ENCODE data around the gene MBD2. TPM values are rescaled to one million over a fixed set of nuclear protein-coding genes. Genes with fewer than 3 reads are reported as not detected.
"Not testable (repeated sequence)": the region's sequence is repeated elsewhere in the genome, so short reads cannot be mapped to it uniquely, and the experiment has no call there.

Gene MBD2
- 100 to 1,000 TPM; 114 to 131 (median 118) TPM for polyA plus RNA-seq (ENCODE audit: insufficient read length in 4 of 4)

GRCh38 chr18:54224379-54225014, at the start of gene MBD2:
Gene MBD2, minus strand, starts transcription at chr18:54224669. Its CDS starts 110 bp downstream, at chr18:54224559.
- DNase-seq (ENCODE audit: low read depth in 4 of 4, low spot score in 2 of 4) = peak; percentile 88 to 94 (median 92)

- peak in 2 of 4 donors; percentile 48 to 65 for DNase-seq (ENCODE audit: low read depth in 4 of 4, low spot score in 2 of 4)
These were observed 45.7 kb upstream of the MBD2 start for GRCh38 chr18:54269893-54270844.

DNA sequence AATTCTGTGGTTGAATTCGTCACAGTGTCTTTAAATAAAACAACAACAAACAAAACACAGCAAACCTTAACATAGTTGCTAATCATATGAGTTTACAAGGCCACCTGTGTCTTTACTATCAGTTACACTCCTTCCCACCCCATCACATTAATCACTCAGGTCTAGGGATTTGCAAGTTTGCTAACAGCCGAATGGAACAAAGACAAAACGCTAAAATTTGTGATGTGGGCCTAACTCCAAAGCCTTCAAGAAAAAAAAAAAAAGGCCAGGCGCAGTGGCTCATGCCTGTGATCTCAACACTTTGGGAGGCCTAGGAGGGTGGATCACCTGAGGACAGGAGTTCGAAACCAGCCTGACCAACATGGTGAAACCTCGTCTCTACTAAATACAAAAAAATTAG, 44.3 kb upstream of the MBD2 start:
- no peak for DNase-seq (ENCODE audit: low read depth in 4 of 4, low spot score in 2 of 4)

DNA sequence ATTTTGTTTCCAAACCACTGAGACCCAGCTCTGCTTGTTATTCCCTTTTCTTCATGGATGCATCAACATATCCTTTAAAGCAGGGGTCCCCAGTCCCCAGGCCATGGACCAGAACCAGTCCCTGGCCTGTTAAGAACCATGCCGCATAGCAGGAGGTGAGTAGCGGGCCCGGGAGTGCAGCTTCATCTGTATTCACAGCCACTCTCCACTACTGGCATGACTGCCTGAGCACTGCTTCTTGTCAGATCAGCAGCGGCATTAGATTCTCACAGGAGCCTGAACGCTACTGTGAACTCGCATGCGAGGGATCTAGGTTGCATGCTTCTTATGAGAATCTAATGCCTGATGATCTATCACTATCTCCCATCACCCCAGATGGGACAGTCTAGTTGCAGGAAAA, 43.2 kb upstream of the MBD2 start:
- DNase-seq (ENCODE audit: low read depth in 4 of 4, low spot score in 2 of 4) = no peak

DNA sequence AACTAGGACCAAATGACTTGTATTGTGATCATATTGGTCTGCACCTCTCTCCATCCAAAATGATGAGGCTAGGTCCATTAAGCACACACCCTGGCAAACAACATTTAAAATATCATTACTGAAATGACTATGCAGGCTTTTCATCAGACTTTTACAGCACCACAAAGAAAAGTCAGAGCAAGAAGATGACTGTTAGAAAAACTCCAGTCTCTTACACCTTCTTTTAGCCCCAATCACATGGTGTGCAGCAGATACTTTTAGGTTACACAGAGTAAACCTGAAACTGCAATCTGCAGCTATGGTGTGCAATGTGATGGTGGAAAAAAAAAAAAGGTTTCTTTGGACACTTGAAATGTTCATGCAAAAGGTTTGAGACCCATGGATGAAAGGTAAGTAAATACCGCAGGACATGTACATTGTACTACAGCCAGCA, 39.5 kb upstream of the MBD2 start:
- DNase-seq (ENCODE audit: low read depth in 4 of 4, low spot score in 2 of 4) = no peak

DNA sequence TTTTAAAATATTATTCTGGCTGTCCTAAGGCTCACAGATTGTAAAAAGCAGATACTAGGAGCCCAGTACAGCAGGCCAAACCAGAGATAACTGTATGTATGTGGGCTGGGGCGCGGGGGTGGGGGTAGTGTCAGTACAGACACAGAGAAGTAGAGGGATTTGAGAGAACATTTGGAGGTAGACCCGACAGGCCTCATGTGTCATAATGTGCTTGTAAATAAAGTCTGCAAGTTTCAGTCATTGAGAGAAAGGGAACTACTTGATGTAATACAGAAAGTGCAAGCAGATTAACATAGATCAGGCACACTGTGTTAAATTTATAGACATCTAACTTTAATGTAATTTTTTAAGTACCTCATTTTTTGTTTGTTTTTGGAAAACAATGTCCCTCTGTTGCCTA, 37.4 kb upstream of the MBD2 start:
- no peak for DNase-seq (ENCODE audit: low read depth in 4 of 4, low spot score in 2 of 4)

GRCh38 chr18:54260396-54261072, 36.1 kb upstream of the MBD2 start:
- no peak for DNase-seq (ENCODE audit: low read depth in 4 of 4, low spot score in 2 of 4)

DNA sequence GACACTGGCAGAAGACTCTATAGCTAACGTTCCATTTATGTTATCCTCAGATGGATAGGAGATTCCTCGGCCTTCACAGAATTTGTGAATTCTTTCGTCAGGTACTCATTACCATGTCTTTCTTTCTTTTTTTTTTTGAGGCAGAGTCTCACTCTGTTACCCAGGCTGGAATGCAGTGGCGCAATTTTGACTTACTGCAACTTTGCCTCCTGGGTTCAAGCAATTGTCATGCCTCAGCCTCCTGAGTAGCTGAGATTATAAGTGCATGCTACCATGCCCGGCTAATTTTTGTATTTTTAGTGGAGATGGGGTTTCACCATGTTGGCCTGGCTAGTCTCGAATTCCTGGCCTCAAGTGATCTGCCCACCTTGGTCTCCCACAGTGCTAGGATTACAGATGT, 33.3 kb upstream of the MBD2 start:
- not testable (repeated sequence) for DNase-seq (ENCODE audit: low read depth in 4 of 4, low spot score in 2 of 4)

DNA sequence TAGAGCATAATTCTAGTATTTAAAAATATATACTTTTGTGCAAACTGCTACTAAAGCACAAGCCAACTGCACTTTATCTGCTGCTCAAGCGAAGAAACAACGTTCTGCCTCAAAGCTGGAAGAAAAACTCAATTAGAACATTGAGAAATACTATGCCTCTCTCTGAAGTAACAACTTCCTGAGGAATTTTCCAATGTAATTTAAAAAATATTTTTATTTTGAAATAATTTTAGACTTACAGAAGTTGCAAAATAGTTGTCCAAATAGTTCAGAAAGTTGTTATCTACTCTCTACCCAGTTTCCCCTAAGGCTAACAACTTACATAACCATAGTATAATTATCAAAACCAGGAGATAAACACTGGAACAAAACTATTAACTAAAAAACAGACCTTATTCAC, 32.5 kb upstream of the MBD2 start:
- DNase-seq (ENCODE audit: low read depth in 4 of 4, low spot score in 2 of 4) = no peak

DNA sequence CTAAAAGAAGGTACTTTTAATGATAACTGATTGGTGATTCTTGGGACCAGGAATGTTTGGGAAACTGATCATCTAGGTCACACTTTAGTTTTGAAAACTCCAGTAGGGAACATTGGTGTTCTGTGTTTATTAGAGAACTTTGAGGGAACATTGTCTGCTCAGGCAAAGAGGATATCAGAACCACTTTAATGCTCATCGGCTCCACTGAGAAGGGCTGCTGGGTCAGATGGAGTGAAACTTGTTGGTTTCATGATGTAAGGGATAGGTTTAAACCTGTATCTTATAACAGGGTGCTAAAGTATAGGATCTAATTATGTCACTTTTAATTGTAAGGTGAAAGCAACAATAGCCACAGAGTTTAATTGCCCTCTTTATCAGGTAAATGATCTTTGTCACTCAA, 30.7 kb upstream of the MBD2 start:
- DNase-seq (ENCODE audit: low read depth in 4 of 4, low spot score in 2 of 4) = no peak

DNA sequence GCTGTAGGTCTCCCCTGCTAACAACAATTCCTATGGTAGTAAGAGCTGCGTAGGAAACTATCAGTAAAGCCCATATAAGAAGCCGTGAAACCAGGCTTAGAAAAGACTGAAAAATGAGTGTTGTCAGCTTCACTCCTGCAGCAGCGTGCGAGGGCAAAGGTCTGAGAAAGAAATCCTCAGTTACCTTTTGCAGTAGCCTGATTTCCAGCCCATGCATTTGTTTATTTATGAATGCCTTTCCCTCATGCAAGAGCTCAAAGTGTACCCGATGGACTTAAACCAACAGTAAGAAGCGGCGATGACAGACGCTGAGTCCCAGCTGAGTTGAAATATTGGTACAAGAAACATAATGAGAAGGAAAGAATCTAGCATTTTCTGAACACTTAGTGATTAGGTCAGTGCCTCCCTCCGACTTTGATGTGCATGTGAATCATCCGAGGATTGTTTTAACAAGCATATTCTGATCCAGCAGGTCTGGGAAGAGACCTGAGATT, 29.8 kb upstream of the MBD2 start:
- no peak for DNase-seq (ENCODE audit: low read depth in 4 of 4, low spot score in 2 of 4)

DNA sequence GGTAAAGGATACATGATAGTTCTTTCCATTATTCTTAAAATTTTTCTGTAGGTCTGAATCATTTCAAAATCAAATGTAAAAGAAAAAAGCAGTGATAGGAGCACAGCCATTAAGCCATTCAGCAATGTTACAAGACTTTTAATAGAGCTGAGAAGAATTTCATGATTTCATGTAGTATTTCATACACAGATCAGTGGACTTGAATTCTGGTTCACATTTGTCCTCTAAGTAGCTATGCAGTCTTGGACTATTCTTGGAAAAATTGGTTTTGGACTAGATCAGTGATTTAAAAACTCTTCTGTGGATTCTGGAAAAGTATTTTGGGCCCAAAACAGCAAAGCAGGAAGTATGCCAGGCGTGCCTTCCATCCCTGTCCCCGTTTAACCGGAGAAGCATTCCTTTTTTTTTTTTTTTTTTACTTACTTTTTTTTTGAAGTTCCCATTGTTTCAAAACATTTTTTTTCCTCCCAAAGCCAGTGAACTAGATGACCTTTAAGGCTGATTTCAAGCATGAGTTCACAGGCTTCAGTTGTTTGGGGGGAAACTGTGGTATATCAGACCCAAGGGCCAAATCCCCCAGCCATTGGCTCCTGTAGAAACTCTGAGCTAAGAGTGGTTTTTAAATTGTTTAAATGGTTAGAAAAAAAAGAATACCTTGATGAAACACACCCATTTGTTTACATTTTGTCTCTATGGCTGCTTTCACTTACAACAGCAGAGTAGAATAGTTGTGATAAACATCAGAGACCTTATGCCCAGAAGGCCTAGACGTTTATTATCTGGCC, 27.3 kb upstream of the MBD2 start:
- DNase-seq (ENCODE audit: low read depth in 4 of 4, low spot score in 2 of 4) = no peak

- no peak for DNase-seq (ENCODE audit: low read depth in 4 of 4, low spot score in 2 of 4)
These were observed 26.4 kb upstream of the MBD2 start for GRCh38 chr18:54250846-54251261.

DNA sequence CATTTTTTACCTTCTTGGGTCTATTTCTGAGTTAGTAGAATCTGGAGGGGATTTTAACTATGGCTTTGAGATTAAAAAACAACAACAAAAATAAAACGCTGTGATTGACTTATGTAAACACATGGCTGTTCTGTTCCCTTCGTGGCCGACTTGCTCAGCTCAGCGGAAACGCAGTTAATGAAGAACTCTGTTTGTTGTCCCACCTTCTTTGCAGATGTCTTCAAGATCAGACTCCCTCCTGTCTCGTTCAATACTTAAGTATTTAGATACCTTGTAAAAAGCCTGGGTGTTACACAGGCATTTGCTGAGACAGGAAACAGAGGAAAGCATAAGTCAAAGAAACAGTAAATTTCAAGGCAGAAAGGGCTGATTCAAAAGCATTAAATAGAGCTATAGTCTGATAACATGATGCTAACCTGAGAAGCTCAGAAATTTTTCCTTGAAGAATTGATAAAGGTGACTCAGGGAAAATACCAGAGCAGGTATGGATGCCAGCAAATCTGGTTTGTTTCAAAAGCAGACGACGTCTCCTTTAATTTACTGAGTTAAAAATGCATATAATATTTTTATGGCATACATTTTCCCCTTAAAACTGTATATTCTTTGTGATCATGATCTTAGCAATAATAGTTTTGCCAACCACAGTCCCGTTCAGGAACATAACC, 23.2 kb upstream of the MBD2 start:
- no peak for DNase-seq (ENCODE audit: low read depth in 4 of 4, low spot score in 2 of 4)

DNA sequence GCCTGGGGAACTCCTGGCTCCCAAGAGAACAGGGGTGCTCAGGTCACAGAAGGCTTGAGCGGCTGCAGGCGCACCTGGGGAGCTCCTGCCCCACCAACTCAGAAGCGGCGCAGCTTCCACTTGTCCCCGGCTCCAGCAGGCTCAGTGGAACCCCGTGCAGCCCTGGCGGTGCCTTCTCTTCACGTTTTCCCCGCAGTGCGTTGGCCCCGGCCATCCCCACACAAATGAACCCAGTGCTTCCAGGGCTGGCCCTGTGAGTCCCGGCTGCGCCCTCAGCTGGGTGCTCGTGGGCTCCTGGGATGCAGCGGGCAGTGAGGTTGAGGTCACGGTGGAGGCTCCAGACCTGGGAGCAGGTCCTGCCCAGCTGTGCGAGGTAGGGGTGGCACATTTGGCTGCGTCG, 17.9 kb upstream of the MBD2 start:
- no peak for DNase-seq (ENCODE audit: low read depth in 4 of 4, low spot score in 2 of 4)

DNA sequence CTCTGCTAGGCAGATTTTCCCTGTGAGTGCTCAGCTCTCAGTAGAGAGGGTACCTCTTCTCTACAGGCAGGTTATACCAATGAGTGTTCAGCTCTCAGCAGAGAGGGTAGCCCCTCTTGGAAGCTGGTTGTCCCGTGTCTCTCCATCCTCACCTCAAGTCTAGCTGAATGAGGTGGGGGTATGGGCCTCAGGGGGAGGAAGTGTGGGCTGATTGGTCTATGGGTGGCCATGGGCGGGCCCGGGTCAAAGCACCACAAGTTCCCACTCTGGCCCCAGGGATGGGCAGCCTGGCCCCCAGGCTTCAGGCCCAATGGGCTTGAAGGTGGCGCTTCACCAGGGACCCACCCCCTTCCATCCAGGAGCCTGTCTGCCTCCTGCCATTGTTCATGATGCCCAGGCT, 17.0 kb upstream of the MBD2 start:
- no peak for DNase-seq (ENCODE audit: low read depth in 4 of 4, low spot score in 2 of 4)

DNA sequence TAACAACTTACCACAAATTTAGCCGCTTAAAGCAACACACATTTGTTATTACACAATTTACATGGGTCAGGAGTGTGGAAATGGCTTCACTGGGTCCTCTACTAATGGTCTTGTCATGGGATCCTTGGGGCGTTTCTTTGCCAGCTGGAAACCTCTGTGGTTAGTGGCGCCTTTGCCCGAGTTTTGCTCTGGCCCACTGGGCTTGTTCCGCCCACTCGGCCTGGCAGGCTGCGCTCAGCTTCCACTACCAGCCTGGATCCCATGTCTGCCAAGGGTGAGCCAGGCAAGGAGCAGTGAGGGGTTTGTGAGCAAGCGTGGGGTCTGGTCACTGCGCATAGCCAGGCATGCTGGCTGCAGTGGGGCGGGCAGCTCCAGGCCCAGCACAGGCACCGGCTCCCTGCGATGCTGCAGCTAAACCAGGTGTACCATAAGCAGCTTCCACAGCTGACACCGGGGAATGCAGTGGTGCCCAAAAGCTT, 16.2 kb upstream of the MBD2 start:
- no peak for DNase-seq (ENCODE audit: low read depth in 4 of 4, low spot score in 2 of 4)

DNA sequence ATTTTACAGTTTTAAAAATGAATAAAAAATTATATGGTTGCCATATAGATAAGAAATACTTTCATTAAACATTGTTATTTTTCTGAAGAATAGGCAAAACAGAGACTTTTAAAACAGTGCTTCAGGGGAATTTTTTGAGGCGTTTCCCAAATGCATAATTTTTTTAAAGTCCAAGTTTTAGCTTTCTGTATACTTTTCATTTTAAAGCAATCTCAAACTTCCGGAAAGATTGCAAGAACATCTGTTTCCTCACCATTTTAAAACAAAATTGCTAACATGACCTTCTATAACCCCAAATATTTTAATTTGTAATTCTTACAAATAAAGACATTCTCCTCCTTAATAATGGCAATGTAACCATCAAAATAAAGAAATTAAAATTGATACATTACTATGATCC, 15.1 kb upstream of the MBD2 start:
- DNase-seq (ENCODE audit: low read depth in 4 of 4, low spot score in 2 of 4) = no peak

DNA sequence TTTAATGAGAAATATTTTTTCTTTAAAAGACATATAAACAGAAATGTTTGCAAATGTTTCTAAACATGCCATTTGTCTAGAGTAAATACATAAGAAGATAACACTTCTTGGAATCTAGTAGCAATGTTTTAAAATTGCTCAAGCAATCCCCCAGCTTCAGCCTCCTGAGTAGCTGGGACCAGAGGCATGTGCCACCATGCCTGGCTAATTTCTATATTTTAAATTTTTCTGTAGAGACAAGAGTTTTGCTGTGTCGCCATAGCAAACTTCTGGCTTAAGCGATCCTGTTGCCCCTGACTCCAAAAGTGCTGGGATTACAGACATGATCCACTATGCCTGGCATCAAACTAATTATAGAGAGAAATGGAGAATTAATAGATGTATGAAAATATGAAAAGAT, 14.6 kb upstream of the MBD2 start:
- no peak for DNase-seq (ENCODE audit: low read depth in 4 of 4, low spot score in 2 of 4)

All from left renal cortex interstitium (tissue), 4 donors.